HCT116 (cell line): Measurements from ENCODE around the gene PDPK1. TPM values are rescaled to one million over a fixed set of nuclear protein-coding genes. Genes with fewer than 3 reads are reported as not detected.
A peak's percentile ranks its signal among the peaks of the same experiment; 100 is the strongest.
"Not testable (repeated sequence)": the region's sequence is repeated elsewhere in the genome, so short reads cannot be mapped to it uniquely, and the experiment has no call there.

ENCODE experiments used
- ATAC-seq: fragments of 200-7000 bp; cut with Tn5 transposase; 2 replicates; pipeline ENCODE4 v1.9.1; 2020; ENCODE audit warnings: mild to moderate bottlenecking, moderate library complexity
- BruUV-seq: library from RNA; stranded (reverse); fragments of 400-500 nt; replicated peaks from 2 replicates; lab custom pipeline; 2021; lab: Mats Ljungman, UMichigan
- CTCF ChIA-PET: fragments of 300-600 bp; sonication (Branson Sonifier 250); formaldehyde crosslinking; loops from one replicate; lab custom pipeline; 2021; ENCODE audit warnings: antibody characterized with exemption; lab: Charles Lee
- POLR2A ChIA-PET: fragments of 300-600, 350-600 bp; sonication (Branson Sonifier 250); formaldehyde crosslinking; loops from one replicate; lab custom pipeline; 2021; ENCODE audit warnings: antibody characterized with exemption; lab: Charles Lee
- RAD21 ChIA-PET, 2 experiments: fragments of 300-600 bp; sonication (Branson Sonifier 250); formaldehyde crosslinking; loops; one replicate each; lab custom pipeline; 2023; ENCODE audit warnings: low total read pairs in 2 of 2; ENCODE audit not compliant: uncharacterized antibody in 2 of 2, unreplicated experiment in 2 of 2, low non-redundant PET in 1 of 2; lab: Charles Lee
- DNase-seq: peaks from one replicate; pipeline ENCODE4 v3.0.0-alpha.2; 2010; ENCODE audit warnings: low read depth, low spot score
- H2AFZ ChIP-seq: fragments of 200-600 bp; shearing (Covaris generic), sonication (generic); 2 replicates; pipeline ENCODE4 v1.6.1; 2017; ENCODE audit warnings: low read depth, mixed run types, mixed read lengths, antibody characterized with exemption, low read length; ENCODE audit not compliant: poor library complexity, severe bottlenecking
- H3K27ac ChIP-seq: 2 replicates; pipeline ENCODE4 v1.5.1; 2012; ENCODE audit warnings: low read depth, low read length
- H3K27me3 ChIP-seq: fragments of 200-600 bp; sonication (generic); 2 replicates; pipeline ENCODE4 v1.6.1; 2016; ENCODE audit warnings: mixed run types, low read length, mixed read lengths; ENCODE audit not compliant: insufficient read depth
- H3K36me3 ChIP-seq, 2 experiments: fragments of 200-500 bp in 1 of 2; fragments of 200-600 bp in 1 of 2; sonication (Bioruptor generic) in 1 of 2; sonication (generic) in 1 of 2; 2 replicates each; pipeline versions ENCODE4 v1.5.1 to v1.6.1; 2014 to 2016; ENCODE audit warnings: low read length in 2 of 2, inconsistent platforms in 1 of 2, mixed read lengths in 1 of 2, mixed run types in 1 of 2; ENCODE audit not compliant: insufficient read depth in 2 of 2, control insufficient read depth in 1 of 2
- H3K4me1 ChIP-seq, 2 experiments: fragments of 200-600 bp in 1 of 2; sonication (generic) in 1 of 2; 2 replicates each; pipeline versions ENCODE4 v1.5.1 to v1.6.1; 2012 to 2017; ENCODE audit warnings: low read length in 2 of 2, inconsistent platforms in 1 of 2, mild to moderate bottlenecking in 1 of 2, mixed read lengths in 1 of 2, mixed run types in 1 of 2, moderate library complexity in 1 of 2; ENCODE audit not compliant: insufficient read depth in 2 of 2, control insufficient read depth in 1 of 2
- H3K4me2 ChIP-seq: fragments of 200-600 bp; sonication (generic); 2 replicates; pipeline ENCODE4 v1.6.1; 2017; ENCODE audit warnings: mixed run types, low read length, mixed read lengths
- H3K4me3 ChIP-seq, 2 experiments: fragments of 200-600 bp in 1 of 2; sonication (generic) in 1 of 2; replicated peaks in 1 of 2; 2 replicates each; pipeline ENCODE4 v1.5.1; 2011 to 2016; ENCODE audit warnings: low read length in 2 of 2, control low read depth in 1 of 2, low read depth in 1 of 2, mild to moderate bottlenecking in 1 of 2, mixed read lengths in 1 of 2, mixed run types in 1 of 2
- H3K79me2 ChIP-seq: fragments of 200-600 bp; sonication (generic); 2 replicates; pipeline ENCODE4 v1.6.1; 2017; ENCODE audit warnings: mild to moderate bottlenecking, mixed run types, low read length, moderate library complexity, mixed read lengths; ENCODE audit not compliant: insufficient read depth
- H3K9ac ChIP-seq: fragments of 200-600 bp; sonication (generic); 2 replicates; pipeline ENCODE4 v1.6.1; 2016; ENCODE audit warnings: low read length, mixed read lengths
- H3K9me2 ChIP-seq: fragments of 200-600 bp; sonication (generic), shearing (Covaris generic); 2 replicates; pipeline ENCODE4 v1.6.1; 2017; ENCODE audit warnings: mixed run types, mild to moderate bottlenecking, moderate library complexity; ENCODE audit not compliant: insufficient read depth
- H3K9me3 ChIP-seq, 2 experiments: fragments of 200-500 bp in 1 of 2; fragments of 200-600 bp in 1 of 2; sonication (Bioruptor generic) in 1 of 2; sonication (generic) in 1 of 2; 2 replicates each; pipeline ENCODE4 v1.6.1; 2014 to 2017; ENCODE audit warnings: low read length in 2 of 2, mixed read lengths in 2 of 2, inconsistent platforms in 1 of 2, low read depth in 1 of 2, mild to moderate bottlenecking in 1 of 2, mixed run types in 1 of 2, moderate library complexity in 1 of 2; ENCODE audit not compliant: control insufficient read depth in 1 of 2, insufficient read depth in 1 of 2
- H4K20me1 ChIP-seq: fragments of 200-600 bp; sonication (generic), shearing (Covaris generic); 2 replicates; pipeline ENCODE4 v1.6.1; 2017; ENCODE audit warnings: mixed run types, mild to moderate bottlenecking, moderate library complexity; ENCODE audit not compliant: insufficient read depth
- CBX3 ChIP-seq: IDR thresholded peaks from 2 replicates; pipeline ENCODE4 v1.6.1; 2012; ENCODE audit warnings: low read depth
- EGR1 ChIP-seq: IDR thresholded peaks from 2 replicates; pipeline ENCODE4 v1.6.1; 2012; ENCODE audit warnings: low read depth
- EZH2phosphoT487 ChIP-seq: fragments of 200-600 bp; IDR thresholded peaks from 2 replicates; pipeline ENCODE4 v1.6.1; 2018; ENCODE audit warnings: antibody characterized with exemption, borderline replicate concordance
- POLR2A ChIP-seq: IDR thresholded peaks from 2 replicates; pipeline ENCODE4 v1.7.0; 2011; ENCODE audit warnings: borderline replicate concordance; ENCODE audit not compliant: insufficient read depth, insufficient read length; ENCODE audit errors: extremely low read depth
- RAD21 ChIP-seq: IDR thresholded peaks from 2 replicates; pipeline ENCODE4 v1.6.1; 2012; ENCODE audit warnings: low read depth, mild to moderate bottlenecking
- YY1 ChIP-seq: IDR thresholded peaks from 2 replicates; pipeline ENCODE4 v1.6.1; 2011; ENCODE audit warnings: low read length, low read depth, moderate library complexity, mild to moderate bottlenecking; ENCODE audit not compliant: insufficient replicate concordance; ENCODE audit errors: extremely low read depth
- ZFX ChIP-seq: fragments of 450-650 bp; IDR thresholded peaks from 2 replicates; pipeline ENCODE4 v1.6.1; 2017
- intact Hi-C: fragments of 100-400 bp; cut with micrococcal nuclease; formaldehyde crosslinking; loops from 2 replicates; pipeline ENCODE4 v1.10.0; 2022
- total RNA-seq: library from RNA; stranded (reverse); gene quantifications from one replicate; pipeline ENCODE4 v1.2.1, GENCODE V29; 2021; ENCODE audit not compliant: unreplicated experiment
- TF ChIP-seq, protein P1 (sequence below): IDR thresholded peaks from 2 replicates; pipeline ENCODE4 v1.6.1; 2012
- TF ChIP-seq, protein P2 (sequence below): IDR thresholded peaks from 2 replicates; pipeline ENCODE4 v1.6.1; 2011; ENCODE audit warnings: mild to moderate bottlenecking, low read length, moderate library complexity; ENCODE audit not compliant: insufficient replicate concordance; ENCODE audit errors: extremely low read depth

The PDPK1 gene
- total RNA-seq, 1 experiment from 2014 or later = 36.1 TPM

DNA sequence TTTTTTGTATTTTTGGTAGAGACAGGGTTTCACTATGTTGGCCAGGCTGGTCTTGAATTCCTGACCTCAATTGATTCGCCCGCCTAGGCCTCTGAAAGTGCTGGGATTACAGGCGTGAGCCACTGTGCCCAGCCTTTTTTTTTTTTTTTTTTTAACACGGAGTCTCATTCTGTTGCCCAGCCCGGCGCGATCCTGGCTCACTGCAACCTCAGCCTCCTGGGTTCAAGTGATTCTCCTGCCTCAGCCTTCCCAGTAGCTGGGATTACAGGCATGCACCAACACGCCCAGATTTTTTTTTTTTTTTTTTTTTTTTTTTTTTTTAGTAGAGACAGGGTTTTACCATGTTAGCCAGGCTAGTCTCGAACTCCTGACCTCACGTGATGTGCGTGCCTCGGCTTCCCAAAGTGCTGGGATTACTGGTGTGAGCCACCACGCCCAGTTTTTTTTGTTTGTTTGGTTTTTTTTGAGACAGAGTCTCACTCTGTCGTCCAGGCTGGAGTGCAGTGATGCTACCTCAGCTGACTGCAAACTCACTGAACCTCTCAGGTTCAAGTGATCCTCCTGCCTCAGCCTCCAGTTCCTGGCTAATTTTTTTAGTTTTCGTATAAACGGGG lies 4.6 kb upstream of the PDPK1 start:
- Histone ChIP-seq H3K4me1 (peaks cover 12 to 47% of the 10 kb centered on the region in 2 experiments), H3K27ac (peak overlapping the region; percentile 93), H3K4me3 (peak overlapping the region; percentile 53 to 67), H3K4me2 (peak overlapping the region; percentile 97), H3K36me3 (peaks cover under 1 to 14% of the 10 kb centered on the region in 2 experiments; a peak in 2 of 4 replicates), H3K9ac (peak overlapping the region; percentile 86)
- H2AFZ ChIP-seq, intact Hi-C loops, ATAC-seq, DNase-seq, H3K79me2 ChIP-seq, H3K9me3 ChIP-seq, CTCF ChIA-PET, H4K20me1 ChIP-seq, H3K9me2 ChIP-seq, RAD21 ChIA-PET, H3K27me3 ChIP-seq, BruUV-seq: not testable (repeated sequence)
- POLR2A ChIA-PET = interaction anchor here (1.4 kb wide), 1 partner anchor 13 kb away, joined by 6 read pairs; the partner anchor contains the start of gene AMDHD2

DNA sequence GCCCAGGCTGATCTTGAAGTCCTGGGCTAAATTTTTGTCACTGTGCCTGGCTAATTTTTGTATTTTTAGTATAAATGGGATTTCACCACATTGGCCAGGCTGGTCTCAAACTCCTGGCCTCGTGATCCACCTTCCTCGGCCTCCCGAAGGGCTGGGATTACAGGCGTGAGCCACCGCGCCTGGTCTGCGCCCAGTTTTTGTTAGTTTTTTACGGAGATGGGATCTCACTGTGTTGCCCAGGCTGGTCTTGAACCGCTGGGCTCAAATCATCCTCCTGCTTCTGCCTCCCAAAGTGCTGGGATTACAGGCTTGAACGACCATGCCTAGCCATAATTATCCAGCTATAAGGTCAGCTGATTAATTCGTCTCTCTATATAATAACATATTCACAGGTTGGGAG lies 3.9 kb upstream of the PDPK1 start:
- H3K27ac ChIP-seq = peak overlapping the region; percentile 93; the same call in 1 of the 2 replicates
- no peaks in the 10 kb centered on the region for H4K20me1 ChIP-seq
- peaks cover 4% of the 10 kb centered on the region; the same call in 1 of the 2 replicates for H3K79me2 ChIP-seq
- TF ChIP-seq, protein P1, sequence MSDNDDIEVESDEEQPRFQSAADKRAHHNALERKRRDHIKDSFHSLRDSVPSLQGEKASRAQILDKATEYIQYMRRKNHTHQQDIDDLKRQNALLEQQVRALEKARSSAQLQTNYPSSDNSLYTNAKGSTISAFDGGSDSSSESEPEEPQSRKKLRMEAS = no peak
- TF ChIP-seq, protein P2, sequence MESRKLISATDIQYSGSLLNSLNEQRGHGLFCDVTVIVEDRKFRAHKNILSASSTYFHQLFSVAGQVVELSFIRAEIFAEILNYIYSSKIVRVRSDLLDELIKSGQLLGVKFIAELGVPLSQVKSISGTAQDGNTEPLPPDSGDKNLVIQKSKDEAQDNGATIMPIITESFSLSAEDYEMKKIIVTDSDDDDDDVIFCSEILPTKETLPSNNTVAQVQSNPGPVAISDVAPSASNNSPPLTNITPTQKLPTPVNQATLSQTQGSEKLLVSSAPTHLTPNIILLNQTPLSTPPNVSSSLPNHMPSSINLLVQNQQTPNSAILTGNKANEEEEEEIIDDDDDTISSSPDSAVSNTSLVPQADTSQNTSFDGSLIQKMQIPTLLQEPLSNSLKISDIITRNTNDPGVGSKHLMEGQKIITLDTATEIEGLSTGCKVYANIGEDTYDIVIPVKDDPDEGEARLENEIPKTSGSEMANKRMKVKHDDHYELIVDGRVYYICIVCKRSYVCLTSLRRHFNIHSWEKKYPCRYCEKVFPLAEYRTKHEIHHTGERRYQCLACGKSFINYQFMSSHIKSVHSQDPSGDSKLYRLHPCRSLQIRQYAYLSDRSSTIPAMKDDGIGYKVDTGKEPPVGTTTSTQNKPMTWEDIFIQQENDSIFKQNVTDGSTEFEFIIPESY = no peak
- TF ChIP-seq POLR2A = no peak
- TF ChIP-seq EGR1 = no peak
- TF ChIP-seq CBX3 = no peak
- TF ChIP-seq RAD21 = no peak
- TF ChIP-seq YY1 = no peak
- no peak for TF ChIP-seq EZH2phosphoT487
- TF ChIP-seq ZFX = no peak
- H2AFZ ChIP-seq = no peak overlapping the region
- no peaks in the 10 kb centered on the region for H3K9me3 ChIP-seq
- peaks cover 0 to 14% of the 10 kb centered on the region in 2 experiments; a peak in 2 of 4 replicates for H3K36me3 ChIP-seq
- RAD21 ChIA-PET = no interaction called here
- POLR2A ChIA-PET = no interaction called here
- CTCF ChIA-PET = no interaction called here
- intact Hi-C loops = no loop called here
- no peak overlapping the region for H3K4me3 ChIP-seq
- H3K4me1 ChIP-seq = peaks cover 12 to 47% of the 10 kb centered on the region in 2 experiments
- no TSS peak for BruUV-seq
- no peak overlapping the region for H3K9ac ChIP-seq
- DNase-seq = no peak
- ATAC-seq = no peak
- H3K4me2 ChIP-seq = no peak overlapping the region
- H3K9me2 ChIP-seq = no peaks in the 10 kb centered on the region
- H3K27me3 ChIP-seq = no peaks in the 10 kb centered on the region

DNA sequence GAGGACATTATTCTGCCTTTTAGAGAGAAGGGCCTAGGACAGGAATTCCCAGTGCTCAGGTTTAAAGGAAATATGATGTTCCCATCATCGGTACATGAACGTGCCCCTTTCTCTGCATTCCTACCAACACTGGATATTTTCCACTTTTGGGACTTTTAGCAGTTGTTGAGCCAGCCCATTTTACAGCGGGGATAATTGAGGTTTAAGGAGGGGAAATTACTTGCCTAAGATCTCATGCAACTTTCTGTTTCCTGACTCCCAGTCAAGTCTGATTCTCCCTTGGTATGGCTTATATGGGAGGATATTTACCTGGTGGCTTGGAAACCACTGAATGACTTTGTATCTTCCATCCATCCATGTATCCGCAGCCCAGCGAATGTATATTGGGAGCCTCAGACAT lies 3.5 kb upstream of the PDPK1 start:
- DNase-seq, POLR2A ChIA-PET, CTCF ChIA-PET, H3K9ac ChIP-seq, ATAC-seq, intact Hi-C loops, H2AFZ ChIP-seq, H3K4me3 ChIP-seq, H4K20me1 ChIP-seq, RAD21 ChIA-PET, H3K36me3 ChIP-seq, H3K27ac ChIP-seq, H3K79me2 ChIP-seq, H3K4me2 ChIP-seq, H3K9me2 ChIP-seq, BruUV-seq, H3K9me3 ChIP-seq, H3K27me3 ChIP-seq: not testable (repeated sequence)
- peaks cover 13 to 47% of the 10 kb centered on the region in 2 experiments for H3K4me1 ChIP-seq
